SU-DHL-6 (cell line): Measurements from ENCODE around the gene OSBPL6.

ENCODE experiments used
- H2AFZ ChIP-seq: fragments of 200-600 bp; sonication (generic); 2 replicates; pipeline ENCODE4 v1.6.1; 2014; ENCODE audit warnings: low read depth, mild to moderate bottlenecking, moderate library complexity, mixed read lengths, antibody characterized with exemption, low read length; ENCODE audit not compliant: severe bottlenecking
- H3F3A ChIP-seq: fragments of 200-600 bp; shearing (Covaris generic); 2 replicates; pipeline ENCODE4 v1.6.0; 2016; ENCODE audit warnings: antibody characterized with exemption, mild to moderate bottlenecking; ENCODE audit not compliant: insufficient read depth
- H3K27ac ChIP-seq: fragments of 200-600 bp; sonication (generic); 2 replicates; pipeline ENCODE4 v1.5.1; 2016; ENCODE audit warnings: low read depth, mild to moderate bottlenecking, low read length, moderate library complexity, mixed read lengths
- H3K27me3 ChIP-seq: fragments of 200-600 bp; sonication (generic), shearing (Covaris generic); 2 replicates; pipeline ENCODE4 v1.6.0; 2014; ENCODE audit warnings: mild to moderate bottlenecking, low read length
- H3K36me3 ChIP-seq: fragments of 200-600 bp; sonication (generic); 2 replicates; pipeline ENCODE4 v1.6.1; 2014; ENCODE audit warnings: mild to moderate bottlenecking, low read length, mixed read lengths
- H3K4me2 ChIP-seq: fragments of 300-600, 200-600 bp; shearing (Covaris generic), sonication (generic); 2 replicates; pipeline ENCODE4 v1.6.0; 2014; ENCODE audit warnings: low read length, low read depth, mild to moderate bottlenecking; ENCODE audit not compliant: poor library complexity, severe bottlenecking
- H3K4me3 ChIP-seq: fragments of 200-600 bp; sonication (generic); 2 replicates; pipeline ENCODE4 v1.5.1; 2014; ENCODE audit warnings: antibody characterized with exemption, low read length, mild to moderate bottlenecking, mixed read lengths; ENCODE audit not compliant: insufficient read depth, poor library complexity, severe bottlenecking
- H3K79me2 ChIP-seq: fragments of 200-600 bp; sonication (generic); 2 replicates; pipeline ENCODE4 v1.6.1; 2014; ENCODE audit warnings: mild to moderate bottlenecking, low read length, moderate library complexity; ENCODE audit not compliant: insufficient read depth
- H3K9ac ChIP-seq: fragments of 200-600 bp; sonication (generic); 2 replicates; pipeline ENCODE4 v1.7.0; 2014; ENCODE audit warnings: mild to moderate bottlenecking, low read length
- H3K9me2 ChIP-seq: fragments of 200-600 bp; sonication (generic); replicated peaks from 2 replicates; pipeline ENCODE4 v1.6.1; 2014; ENCODE audit warnings: low read length; ENCODE audit not compliant: insufficient read depth
- H3K9me3 ChIP-seq: fragments of 200-600 bp; sonication (generic); 2 replicates; pipeline ENCODE4 v1.6.1; 2014; ENCODE audit warnings: low read length, mixed read lengths; ENCODE audit not compliant: insufficient read depth
- H4K20me1 ChIP-seq: fragments of 200-600 bp; sonication (generic); 2 replicates; pipeline ENCODE4 v1.6.1; 2014; ENCODE audit warnings: low read depth, mild to moderate bottlenecking, antibody characterized with exemption, low read length, moderate library complexity, mixed read lengths
- EZH2phosphoT487 ChIP-seq: fragments of 200-600 bp; sonication (generic), shearing (Covaris generic); conservative IDR thresholded peaks from 2 replicates; pipeline ENCODE4 v1.6.1; 2018; ENCODE audit warnings: mild to moderate bottlenecking, antibody characterized with exemption, low read length, moderate library complexity, mixed read lengths
- TF ChIP-seq, protein P1 (sequence below): fragments of 200-600 bp; sonication (generic); IDR thresholded peaks from one replicate; pipeline ENCODE4 v1.5.1; 2017; ENCODE audit warnings: antibody characterized with exemption, mild to moderate bottlenecking, low read length, moderate library complexity; ENCODE audit not compliant: insufficient read depth, poor library complexity, severe bottlenecking

Gene OSBPL6

DNA sequence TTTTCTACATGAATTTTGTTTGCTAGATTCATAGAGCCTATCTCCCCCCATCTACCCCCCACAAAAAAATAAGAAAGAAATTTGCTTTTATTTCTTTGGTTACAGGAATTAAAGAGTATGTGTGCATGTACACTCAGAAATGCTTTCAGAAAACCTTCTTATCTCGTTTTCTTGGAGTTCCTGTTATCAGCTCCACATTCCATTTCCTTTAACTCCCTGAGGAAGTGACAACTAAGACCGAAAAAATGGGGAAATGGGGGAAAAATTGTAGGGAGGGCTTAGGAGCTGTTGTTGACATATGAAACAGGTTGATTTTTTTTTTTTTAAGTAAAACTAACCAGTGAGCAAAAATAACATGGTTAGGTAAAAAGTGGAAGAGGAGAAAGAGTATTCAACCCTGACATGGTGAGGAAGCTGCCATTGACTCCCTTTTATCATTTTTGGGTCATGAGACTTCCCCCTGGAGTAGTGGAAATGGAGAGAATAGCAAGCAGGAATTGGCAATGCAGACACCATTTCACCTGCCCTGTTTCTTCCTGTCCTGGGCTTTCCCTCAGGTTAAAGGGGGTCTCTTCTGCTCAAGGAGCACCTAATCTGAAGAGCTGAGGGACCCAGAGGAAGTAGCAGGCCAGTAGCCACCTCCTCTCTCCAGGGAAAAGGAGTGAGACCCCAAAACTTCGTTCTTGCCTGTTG is 93.5 kb downstream of the OSBPL6 start:
- H3K27me3 ChIP-seq: no peaks in the 10 kb centered on the region
- no peaks in the 10 kb centered on the region for H3K9me3 ChIP-seq
- H3K4me2 ChIP-seq: no peak overlapping the region
- no peaks in the 10 kb centered on the region for H3K9me2 ChIP-seq
- TF ChIP-seq, protein P1, sequence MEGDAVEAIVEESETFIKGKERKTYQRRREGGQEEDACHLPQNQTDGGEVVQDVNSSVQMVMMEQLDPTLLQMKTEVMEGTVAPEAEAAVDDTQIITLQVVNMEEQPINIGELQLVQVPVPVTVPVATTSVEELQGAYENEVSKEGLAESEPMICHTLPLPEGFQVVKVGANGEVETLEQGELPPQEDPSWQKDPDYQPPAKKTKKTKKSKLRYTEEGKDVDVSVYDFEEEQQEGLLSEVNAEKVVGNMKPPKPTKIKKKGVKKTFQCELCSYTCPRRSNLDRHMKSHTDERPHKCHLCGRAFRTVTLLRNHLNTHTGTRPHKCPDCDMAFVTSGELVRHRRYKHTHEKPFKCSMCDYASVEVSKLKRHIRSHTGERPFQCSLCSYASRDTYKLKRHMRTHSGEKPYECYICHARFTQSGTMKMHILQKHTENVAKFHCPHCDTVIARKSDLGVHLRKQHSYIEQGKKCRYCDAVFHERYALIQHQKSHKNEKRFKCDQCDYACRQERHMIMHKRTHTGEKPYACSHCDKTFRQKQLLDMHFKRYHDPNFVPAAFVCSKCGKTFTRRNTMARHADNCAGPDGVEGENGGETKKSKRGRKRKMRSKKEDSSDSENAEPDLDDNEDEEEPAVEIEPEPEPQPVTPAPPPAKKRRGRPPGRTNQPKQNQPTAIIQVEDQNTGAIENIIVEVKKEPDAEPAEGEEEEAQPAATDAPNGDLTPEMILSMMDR: no peak
- TF ChIP-seq EZH2phosphoT487: no peak
- H3K9ac ChIP-seq: no peak overlapping the region
- no peak overlapping the region for H2AFZ ChIP-seq
- no peaks in the 10 kb centered on the region for H3K79me2 ChIP-seq
- H3F3A ChIP-seq: no peaks in the 10 kb centered on the region
- H4K20me1 ChIP-seq: no peaks in the 10 kb centered on the region
- no peak overlapping the region for H3K27ac ChIP-seq
- no peak overlapping the region for H3K4me3 ChIP-seq
- no peaks in the 10 kb centered on the region for H3K36me3 ChIP-seq

DNA sequence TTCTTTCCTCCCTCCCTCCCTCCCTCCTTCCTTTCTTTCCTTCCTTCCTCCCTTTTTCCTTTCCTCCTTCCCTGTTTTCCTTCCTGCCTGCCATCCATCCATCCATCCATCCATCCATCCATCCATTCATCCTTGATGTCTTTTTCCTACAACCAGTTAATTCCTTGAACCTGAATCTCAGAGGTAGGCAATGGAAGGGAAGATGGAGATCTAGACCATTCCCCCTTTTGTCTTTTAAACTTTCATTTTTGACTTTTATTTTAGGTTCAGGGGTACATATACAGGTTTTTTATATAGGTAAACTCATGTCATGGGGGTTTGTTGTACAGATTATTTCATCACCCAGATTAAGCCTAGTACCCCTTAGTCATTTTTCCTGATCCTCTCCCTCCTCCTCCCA is 97.4 kb downstream of the OSBPL6 start:
- Histone ChIP-seq H3K9me2 (no peaks in the 10 kb centered on the region), H3K9me3 (no peaks in the 10 kb centered on the region)

DNA sequence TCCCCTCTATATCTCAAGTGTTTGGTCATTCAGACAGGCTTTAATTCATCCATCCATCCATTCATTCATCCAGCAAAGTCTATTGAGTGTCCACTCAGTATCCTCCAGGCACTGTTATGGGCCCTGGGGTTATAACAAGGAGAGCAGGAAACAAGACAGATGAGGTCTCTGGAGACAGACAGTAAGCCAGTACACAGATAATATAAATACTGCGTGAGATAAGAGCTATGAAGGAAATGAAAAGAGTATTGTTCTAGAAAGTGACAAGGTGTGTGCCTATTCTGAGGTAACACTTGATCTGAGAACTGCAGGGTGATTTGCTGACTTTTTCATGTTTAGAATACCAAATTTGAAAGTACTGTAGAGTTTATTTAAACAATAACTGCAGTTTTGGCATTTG is 98.3 kb downstream of the OSBPL6 start:
- no peak for TF ChIP-seq EZH2phosphoT487
- TF ChIP-seq, protein P1: no peak
- no peaks in the 10 kb centered on the region for H4K20me1 ChIP-seq

More for the DNA sequence above, 97.4 kb downstream of the OSBPL6 start:
- Histone ChIP-seq H3K27ac (no peak overlapping the region), H4K20me1 (no peaks in the 10 kb centered on the region), H3K27me3 (no peaks in the 10 kb centered on the region), H2AFZ (no peak overlapping the region), H3K4me2 (no peak overlapping the region), H3K36me3 (no peaks in the 10 kb centered on the region), H3K79me2 (no peaks in the 10 kb centered on the region), H3K4me3 (no peak overlapping the region), H3K9ac (no peak overlapping the region), H3F3A (no peaks in the 10 kb centered on the region)
- TF ChIP-seq, protein P1: no peak
- TF ChIP-seq EZH2phosphoT487: no peak

More for the DNA sequence above, 98.3 kb downstream of the OSBPL6 start:
- no peaks in the 10 kb centered on the region for H3K79me2 ChIP-seq
- H3K9me3 ChIP-seq: no peaks in the 10 kb centered on the region
- no peak overlapping the region for H3K9ac ChIP-seq
- H3K4me3 ChIP-seq: no peak overlapping the region
- H3K27me3 ChIP-seq: no peaks in the 10 kb centered on the region
- no peak overlapping the region for H3K27ac ChIP-seq
- no peaks in the 10 kb centered on the region for H3K36me3 ChIP-seq
- H2AFZ ChIP-seq: no peak overlapping the region
- no peaks in the 10 kb centered on the region for H3F3A ChIP-seq
- H3K4me2 ChIP-seq: no peak overlapping the region
- H3K9me2 ChIP-seq: no peaks in the 10 kb centered on the region
